Measurements from ENCODE around the gene UBR7.
"Not testable (repeated sequence)": the region's sequence is repeated elsewhere in the genome, so short reads cannot be mapped to it uniquely, and the experiment has no call there.

UBR7 gene

DNA sequence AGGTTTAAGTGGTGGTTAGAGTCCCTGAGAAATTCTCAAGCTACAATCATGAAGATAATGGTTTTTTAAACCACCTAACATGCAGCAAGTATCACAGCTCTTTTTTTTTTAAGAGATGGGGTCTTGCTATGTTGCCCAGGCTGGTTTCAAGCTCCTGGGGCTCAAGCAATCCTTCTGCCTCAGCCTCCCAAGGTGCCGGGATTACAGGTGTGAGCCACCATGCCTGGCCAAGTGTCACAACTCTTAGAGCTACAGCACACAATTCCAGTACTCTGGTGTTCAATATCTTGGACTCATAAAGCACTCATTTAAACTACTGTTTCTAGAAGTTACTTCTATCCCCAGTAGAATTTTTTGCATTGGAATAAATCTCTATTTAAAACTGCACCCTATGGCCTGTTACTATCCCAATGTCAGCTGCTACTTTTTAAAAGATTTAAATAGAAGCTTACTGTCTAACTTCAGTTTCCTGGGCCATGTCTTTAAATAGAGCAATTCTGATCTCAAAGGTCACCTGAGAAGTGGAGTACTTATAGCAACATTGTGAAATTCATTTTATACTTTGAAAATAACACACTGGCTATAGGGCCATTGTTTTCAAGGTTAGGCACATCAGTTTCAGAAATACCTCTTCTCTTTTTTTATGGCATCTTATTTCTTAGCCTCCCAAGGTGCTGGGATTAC lies 11.6 kb upstream of the UBR7 start:
- DNase-seq (ENCODE audit: low read depth): no peak

- no peak for DNase-seq (ENCODE audit: low read depth)
These were observed 8.0 kb upstream of the UBR7 start for GRCh38 chr14:93199031-93199430.

GRCh38 chr14:93200553-93200952 lies 6.5 kb upstream of the UBR7 start:
- DNase-seq (ENCODE audit: low read depth): no peak

DNA sequence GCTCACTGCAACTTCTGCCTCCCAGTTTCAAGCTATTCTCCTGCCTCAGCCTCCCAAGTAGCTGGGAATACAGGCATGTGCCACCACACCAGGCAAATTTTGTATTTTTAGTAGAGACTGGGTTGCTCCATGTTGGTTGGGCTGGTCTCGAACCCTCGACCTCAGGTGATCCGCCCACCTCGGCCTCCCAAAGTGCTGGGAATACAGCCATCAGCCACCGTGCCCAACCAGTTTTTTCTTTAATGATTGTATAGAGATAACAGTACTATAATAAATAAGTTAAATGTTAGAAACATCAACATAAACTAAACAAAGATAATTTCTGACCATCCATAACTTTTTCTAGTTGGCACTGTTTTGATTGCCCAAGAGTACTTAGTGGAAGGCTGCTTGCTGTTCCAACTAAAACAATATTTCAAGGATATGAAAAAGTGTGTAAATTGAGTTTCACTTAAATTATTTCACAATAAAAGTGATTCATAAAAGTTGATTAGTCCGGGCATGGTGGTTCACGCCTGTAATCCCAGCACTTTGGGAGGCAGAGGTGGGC lies 5.8 kb upstream of the UBR7 start:
- no peak for DNase-seq (ENCODE audit: low read depth)

DNA sequence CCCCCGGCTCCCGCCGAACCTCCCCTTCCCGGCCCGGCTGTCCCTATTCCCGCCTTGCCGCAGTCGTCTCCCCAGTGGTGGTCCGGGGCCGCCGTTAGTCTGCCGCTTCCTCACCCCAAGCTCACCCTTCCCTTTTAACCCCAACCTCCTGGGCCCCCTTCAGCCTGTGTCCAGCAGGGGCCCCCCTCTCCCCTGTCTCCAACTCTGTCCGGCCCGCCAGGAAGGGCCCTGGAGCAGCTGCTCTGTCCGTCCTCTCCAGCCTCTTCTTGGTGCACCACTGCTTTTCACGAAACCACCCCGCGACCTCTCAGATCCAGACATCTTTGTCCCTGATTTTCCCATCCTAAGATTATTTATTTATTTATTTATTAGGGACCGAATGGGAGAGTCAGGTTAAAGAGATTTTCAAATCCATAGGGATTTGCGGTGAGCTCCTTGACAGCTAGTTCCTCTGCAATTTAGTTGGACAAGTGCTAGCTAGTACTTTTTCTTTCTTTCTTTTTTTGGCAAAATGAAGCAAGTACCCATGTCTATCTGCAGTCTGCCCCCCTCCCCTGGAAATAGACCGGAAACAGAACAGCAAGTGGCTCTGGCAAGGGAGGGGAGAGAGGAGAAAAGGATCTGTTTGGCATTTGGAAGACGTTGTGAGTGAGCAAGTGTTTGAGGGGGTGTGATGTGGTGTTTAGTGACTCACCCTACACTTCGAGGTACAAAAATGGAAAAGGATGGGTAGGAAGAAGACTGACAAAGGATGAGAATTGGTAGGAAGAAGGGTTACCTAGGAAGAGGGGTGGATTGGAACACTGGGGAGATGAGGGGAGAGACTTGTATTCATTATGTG lies 632 bp downstream of the UBR7 start:
- DNase-seq (ENCODE audit: low read depth): no peak

GRCh38 chr14:93212432-93212831 lies 5.4 kb downstream of the UBR7 start:
- DNase-seq (ENCODE audit: low read depth): no peak

GRCh38 chr14:93214598-93214997 lies 7.5 kb downstream of the UBR7 start:
- no peak for DNase-seq (ENCODE audit: low read depth)

DNA sequence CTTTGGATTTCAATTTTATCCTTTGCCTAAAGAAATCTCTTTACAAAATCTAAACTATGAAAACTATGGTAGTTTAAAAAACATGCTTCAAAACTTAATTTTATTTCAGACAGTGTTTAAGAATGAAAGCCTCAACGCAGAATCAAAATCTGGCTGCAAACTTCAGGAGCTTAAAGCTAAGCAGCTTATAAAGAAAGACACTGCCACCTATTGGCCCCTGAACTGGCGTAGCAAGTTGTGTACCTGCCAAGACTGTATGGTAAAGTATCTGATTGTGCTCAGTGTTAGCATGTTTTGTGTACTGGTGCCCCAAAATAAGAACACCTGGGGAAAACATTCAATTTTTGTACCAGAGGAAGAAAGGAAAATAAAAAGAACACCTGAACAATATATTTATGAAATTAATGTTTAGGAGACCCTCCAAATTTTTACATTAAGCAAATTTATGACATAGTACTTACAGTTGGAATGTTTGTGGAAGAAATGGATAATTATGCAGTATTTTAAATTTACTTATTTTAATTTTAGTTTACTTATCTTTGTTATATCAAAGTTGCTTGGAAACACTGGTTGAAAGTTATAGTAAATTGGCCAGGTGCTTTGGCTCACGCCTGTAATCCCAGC lies 12.2 kb downstream of the UBR7 start:
- peak; percentile 23 for DNase-seq (ENCODE audit: low read depth)

- DNase-seq (ENCODE audit: low read depth): no peak
These were observed 13.5 kb downstream of the UBR7 start for GRCh38 chr14:93220509-93220908.

GRCh38 chr14:93223565-93223964 lies 16.5 kb downstream of the UBR7 start:
- no peak for DNase-seq (ENCODE audit: low read depth)

- no peak for DNase-seq (ENCODE audit: low read depth)
These were observed 21.5 kb downstream of the UBR7 start for GRCh38 chr14:93228550-93228949.

- no peak for DNase-seq (ENCODE audit: low read depth)
These were observed 23.5 kb downstream of the UBR7 start for GRCh38 chr14:93230539-93230938.

- DNase-seq (ENCODE audit: low read depth): no peak
These were observed 24.3 kb downstream of the UBR7 start for GRCh38 chr14:93231129-93231979.

DNA sequence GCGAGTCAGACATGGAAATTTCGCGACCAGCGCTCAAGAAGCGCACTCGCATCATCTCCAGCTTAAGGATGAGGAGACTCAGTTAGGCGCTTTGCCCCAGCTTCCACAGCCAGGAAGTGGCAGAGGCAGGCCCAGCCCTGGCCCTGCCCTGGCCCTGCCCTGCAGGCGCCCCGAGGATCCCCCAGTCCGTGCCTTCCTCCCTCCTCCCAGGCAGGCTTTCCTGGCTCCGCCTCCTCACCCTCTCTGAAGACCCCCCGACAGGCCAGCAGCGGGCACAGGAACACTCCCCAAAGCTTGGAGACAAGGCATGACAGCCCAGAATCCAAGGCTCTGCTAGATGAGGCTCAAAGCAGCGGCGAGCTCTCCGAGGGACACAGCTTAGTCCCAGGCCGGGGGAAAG lies 25.1 kb downstream of the UBR7 start:
- no peak for DNase-seq (ENCODE audit: low read depth)

DNA sequence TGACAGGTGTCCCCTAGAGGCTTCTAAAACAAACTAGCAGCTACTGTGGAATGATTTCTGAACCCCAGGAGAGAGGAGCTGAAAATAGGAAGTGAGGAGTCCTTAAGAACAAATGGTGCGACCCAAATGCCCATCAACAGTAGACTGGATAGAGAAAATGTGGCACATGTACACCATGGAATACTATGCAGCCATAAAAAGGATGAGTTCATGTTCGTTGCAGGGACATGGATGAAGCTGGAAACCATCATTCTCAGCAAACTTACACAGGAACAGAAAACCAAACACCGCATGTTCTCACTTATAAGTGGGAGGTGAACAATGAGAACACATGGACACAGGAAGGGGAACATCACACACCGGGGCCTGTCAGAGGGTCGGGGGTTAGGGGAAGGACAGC lies 26.0 kb downstream of the UBR7 start:
- DNase-seq (ENCODE audit: low read depth): not testable (repeated sequence)

GRCh38 chr14:93234798-93235197 lies 27.7 kb downstream of the UBR7 start:
- no peak for DNase-seq (ENCODE audit: low read depth)

- DNase-seq (ENCODE audit: low read depth): no peak
These were observed 33.0 kb downstream of the UBR7 start for GRCh38 chr14:93239869-93240677.

- no peak for DNase-seq (ENCODE audit: low read depth)
These were observed 33.6 kb downstream of the UBR7 start for GRCh38 chr14:93240678-93241000.

DNA sequence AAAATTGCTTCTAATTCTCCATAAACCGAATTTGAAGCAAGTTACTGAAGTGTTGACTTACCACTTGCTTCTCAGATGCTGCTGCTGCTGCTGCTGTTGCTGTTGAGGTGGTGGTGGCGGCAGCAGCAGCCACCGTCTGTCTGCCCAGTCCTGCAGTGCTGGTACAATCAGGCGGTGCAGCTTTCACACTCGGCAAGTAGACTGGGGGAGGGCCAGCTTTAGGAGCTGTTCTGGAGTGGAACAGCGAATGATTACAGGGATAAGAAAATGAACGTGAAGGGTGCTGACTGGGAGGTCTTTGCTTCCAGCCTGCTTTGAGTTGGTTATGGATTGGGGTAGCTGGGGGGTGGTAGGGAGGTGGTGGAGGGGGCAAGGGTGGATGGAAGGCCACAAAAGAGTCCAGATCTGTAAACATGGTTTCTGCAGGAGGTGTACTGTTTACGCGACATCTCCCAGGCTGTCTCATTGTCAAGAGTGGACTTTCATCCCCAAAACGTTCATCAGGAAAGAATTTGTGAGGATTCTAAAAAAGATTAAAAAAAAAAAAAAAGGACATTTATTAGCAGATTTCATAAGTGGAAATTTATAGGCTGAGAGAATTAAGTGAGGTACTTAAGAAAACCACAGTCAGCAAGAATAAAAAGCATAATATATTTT lies 38.8 kb downstream of the UBR7 start:
- no peak for DNase-seq (ENCODE audit: low read depth)

DNA sequence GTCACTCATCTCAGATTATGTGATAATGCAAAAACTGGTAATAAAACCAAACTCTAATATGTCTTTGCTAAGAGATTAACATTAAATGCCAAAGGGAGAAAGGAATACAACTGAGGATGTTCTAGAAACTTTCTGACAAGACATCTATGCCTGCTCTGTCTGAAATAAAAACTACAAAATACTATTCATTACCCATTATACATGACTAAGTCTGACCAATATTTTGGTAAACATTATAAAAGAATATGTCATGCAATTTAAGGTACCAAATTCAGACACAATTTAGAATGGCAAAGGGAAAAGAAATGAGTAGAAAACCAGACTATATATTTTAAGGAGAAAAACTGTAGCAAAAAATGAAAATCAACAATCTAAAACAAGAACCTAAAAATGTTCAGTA lies 39.5 kb downstream of the UBR7 start:
- DNase-seq (ENCODE audit: low read depth): no peak

Data from stimulated activated CD8-positive, alpha-beta memory T cell treated with anti-CD3 and anti-CD28 coated beads, Interleukin-12 subunit alpha, Interleukin-12 subunit beta, amount 100 ng/mL, for 1 hour (primary cell).